Adipose tissue (tissue), 3 donors: ENCODE results near the gene KAT2B. TPM values are rescaled to one million over a fixed set of nuclear protein-coding genes. Genes with fewer than 3 reads are reported as not detected.

Experiments
- H3K27ac ChIP-seq: one replicate; pipeline ENCODE4 v1.5.1; 2013; ENCODE audit warnings: low read depth, low read length
- WGBS, 3 donors: extraction: QIAGEN DNeasy Blood & Tissue Kit; methylation state at CpG; one replicate each; pipeline ENCODE4 v1.1.7; 2013; 5-methylcytosine and 5-hydroxymethylcytosine counted together
- polyA plus RNA-seq, 3 donors: library from polyadenylated mRNA; stranded (reverse); fragments of 200-250 nt; gene quantifications; one replicate each; pipeline ENCODE4 v1.2.3, GENCODE V29; 2013
- donor health status: healthy with polysubstance abuse.
- donor health status: Bipolar disorder and iron deficiency.
- donor health status: healthy.

The KAT2B gene
- polyA plus RNA-seq, 3 donors: 7.8 to 20.8 (median 10.0) TPM

GRCh38 chr3:20056725-20057611 lies 16.7 kb downstream of the KAT2B start:
- no peak overlapping the region for H3K27ac ChIP-seq
- WGBS, 3 donors: 14 to 39% (median 35%) methylated on average over 5 of the region's 5 CpGs

- H3K27ac ChIP-seq: no peak overlapping the region
- WGBS, 3 donors: 43 to 49% (median 44%) methylated on average over 2 of the region's 2 CpGs
Measured at GRCh38 chr3:20057612-20058180, 17.4 kb downstream of the KAT2B start.

GRCh38 chr3:20059929-20060328 lies 19.7 kb downstream of the KAT2B start:
- WGBS, 3 donors: 95 to 98% (median 97%) methylated on average over 3 of the region's 3 CpGs
- H3K27ac ChIP-seq: no peak overlapping the region

- 38 to 71% (median 47%) methylated on average over 4 of the region's 4 CpGs for WGBS, 3 donors
- H3K27ac ChIP-seq: no peak overlapping the region
Measured at GRCh38 chr3:20060974-20061685, 20.9 kb downstream of the KAT2B start.

GRCh38 chr3:20062996-20063395 lies 22.8 kb downstream of the KAT2B start:
- WGBS, 3 donors: 66 to 76% (median 74%) methylated on average over 4 of the region's 4 CpGs
- no peak overlapping the region for H3K27ac ChIP-seq

- 86 to 93% (median 90%) methylated on average over 3 of the region's 3 CpGs for WGBS, 3 donors
- no peak overlapping the region for H3K27ac ChIP-seq
Measured at GRCh38 chr3:20064387-20064786, 24.1 kb downstream of the KAT2B start.

- H3K27ac ChIP-seq: no peak overlapping the region
- 70 to 77% (median 75%) methylated on average over 5 of the region's 5 CpGs for WGBS, 3 donors
Measured at GRCh38 chr3:20064796-20065564, 24.7 kb downstream of the KAT2B start.

GRCh38 chr3:20066079-20066478 lies 25.8 kb downstream of the KAT2B start:
- WGBS, 3 donors: 85 to 98% (median 92%) methylated on average over 1 of the region's 1 CpG
- H3K27ac ChIP-seq: no peak overlapping the region

- 44 to 74% (median 53%) methylated on average over 6 of the region's 6 CpGs for WGBS, 3 donors
- no peak overlapping the region for H3K27ac ChIP-seq
Measured at GRCh38 chr3:20066850-20067617, 26.8 kb downstream of the KAT2B start.

- 63 to 88% (median 77%) methylated on average over 3 of the region's 3 CpGs for WGBS, 3 donors
- no peak overlapping the region for H3K27ac ChIP-seq
Measured at GRCh38 chr3:20068512-20069177, 28.4 kb downstream of the KAT2B start.

- H3K27ac ChIP-seq: no peak overlapping the region
Measured at GRCh38 chr3:20069178-20069532, 28.9 kb downstream of the KAT2B start.

GRCh38 chr3:20071175-20071574 lies 30.9 kb downstream of the KAT2B start:
- no peak overlapping the region for H3K27ac ChIP-seq
- 92 to 96% (median 92%) methylated on average over 2 of the region's 2 CpGs for WGBS, 3 donors

GRCh38 chr3:20072422-20072821 lies 32.2 kb downstream of the KAT2B start:
- WGBS, 3 donors: 80 to 86% (median 84%) methylated on average over 6 of the region's 6 CpGs
- H3K27ac ChIP-seq: no peak overlapping the region

GRCh38 chr3:20073068-20073467 lies 32.8 kb downstream of the KAT2B start:
- WGBS, 3 donors: 58 to 89% (median 87%) methylated on average over 5 of the region's 5 CpGs
- no peak overlapping the region for H3K27ac ChIP-seq

- no peak overlapping the region for H3K27ac ChIP-seq
- WGBS, 3 donors: 82 to 93% (median 86%) methylated on average over 4 of the region's 4 CpGs
Measured at GRCh38 chr3:20073683-20074082, 33.4 kb downstream of the KAT2B start.

GRCh38 chr3:20074226-20075063 lies 34.2 kb downstream of the KAT2B start:
- whole genome bisulfite sequencing, 3 donors: 81 to 93% (median 92%) methylated on average over 6 of the region's 6 CpGs
- H3K27ac ChIP-seq: no peak overlapping the region

GRCh38 chr3:20075197-20075596 lies 35.0 kb downstream of the KAT2B start:
- WGBS, 3 donors: 92 to 95% (median 93%) methylated on average over 5 of the region's 5 CpGs
- no peak overlapping the region for H3K27ac ChIP-seq
